NCI-H524 treated with DMSO at 0.1 percent for 48 hours (cell line): ENCODE measurements around the gene CEP85.
"Not testable (repeated sequence)": the region's sequence is repeated elsewhere in the genome, so short reads cannot be mapped to it uniquely, and the experiment has no call there.

Experiments
- DNase-seq: peaks from one replicate; lab custom pipeline; 2025; lab: John Stamatoyannopoulos, UW

CEP85 gene

DNA sequence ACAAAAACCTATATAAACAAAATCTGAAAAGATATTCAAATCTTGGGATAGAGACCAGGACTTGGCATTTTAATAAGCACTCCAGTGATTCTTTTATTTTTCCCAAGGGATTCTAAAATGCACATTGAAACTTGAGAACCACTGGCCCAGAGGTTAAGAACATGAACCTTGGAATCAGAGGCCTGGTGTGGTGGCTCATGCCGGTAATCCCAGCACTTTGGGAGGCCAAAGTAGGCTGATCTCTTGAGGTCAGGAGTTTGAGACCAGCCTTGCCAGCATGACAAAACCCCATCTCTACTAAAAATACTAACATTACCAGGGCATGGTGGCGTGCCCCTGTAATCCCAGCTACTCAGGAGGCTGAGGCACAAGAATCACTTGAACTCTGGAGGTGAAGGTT is 12.9 kb upstream of the CEP85 start:
- DNase-seq: no peak

- no peak for DNase-seq
These were observed 9.4 kb upstream of the CEP85 start for GRCh38 chr1:26224606-26225005.

GRCh38 chr1:26225033-26225831 is 8.8 kb upstream of the CEP85 start:
- DNase-seq: no peak

- DNase-seq: not testable (repeated sequence)
These were observed 3.3 kb upstream of the CEP85 start for GRCh38 chr1:26230682-26231081.

DNA sequence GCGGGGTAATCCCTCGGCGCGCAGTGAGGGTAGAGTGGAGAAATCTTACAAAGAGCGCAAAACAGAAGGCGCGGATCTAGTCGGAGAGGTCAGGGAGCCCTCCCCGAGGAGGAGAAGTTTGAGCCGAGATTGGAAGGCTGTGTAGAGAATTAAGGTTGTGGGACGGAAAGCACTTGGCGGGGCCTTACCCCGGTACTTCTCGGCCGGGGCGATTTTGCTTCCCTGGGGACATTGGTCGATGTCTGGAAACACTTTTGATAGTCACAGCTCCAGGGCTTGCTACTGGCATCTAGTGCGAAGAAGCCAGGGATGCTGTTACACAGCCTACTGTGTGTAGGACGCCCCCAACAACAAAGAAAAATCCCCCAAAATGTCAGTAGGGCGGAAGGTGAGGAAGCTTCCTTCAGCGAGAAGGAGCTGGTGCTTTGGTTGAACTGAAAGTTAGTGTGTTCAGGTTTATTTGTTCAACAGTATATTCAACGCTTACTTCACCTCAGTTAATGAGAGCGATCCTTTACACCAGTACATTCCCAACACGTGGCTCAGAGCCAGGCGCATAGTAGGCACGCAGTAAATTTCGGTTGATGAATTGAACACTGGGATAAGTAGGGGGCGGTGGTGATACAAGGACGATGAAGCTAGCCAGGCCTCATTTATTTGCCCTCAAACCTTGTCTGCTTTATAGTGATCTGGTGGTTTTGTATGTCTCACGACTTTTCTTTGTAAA is 807 bp downstream of the CEP85 start:
- no peak for DNase-seq

GRCh38 chr1:26237230-26237966 is 3.4 kb downstream of the CEP85 start:
- DNase-seq: no peak

DNA sequence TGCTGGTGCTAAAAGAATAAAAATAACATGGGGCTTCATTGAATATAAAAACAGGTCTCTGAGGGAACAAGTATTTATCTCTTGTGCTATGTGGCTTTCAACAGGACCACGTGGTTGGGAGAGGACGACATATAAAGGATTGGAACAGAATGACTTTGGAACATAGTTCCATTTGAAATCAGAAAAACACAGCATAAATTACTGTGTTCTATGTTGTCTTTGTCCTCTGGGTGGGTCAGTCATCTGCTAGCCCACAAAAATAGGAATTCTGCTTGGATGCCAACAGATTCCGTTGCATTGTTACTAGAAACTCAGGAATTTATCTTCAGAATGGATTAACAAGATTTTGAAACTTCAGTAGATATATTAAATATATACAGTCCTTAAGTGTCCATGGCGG is 5.9 kb downstream of the CEP85 start:
- DNase-seq: no peak

DNA sequence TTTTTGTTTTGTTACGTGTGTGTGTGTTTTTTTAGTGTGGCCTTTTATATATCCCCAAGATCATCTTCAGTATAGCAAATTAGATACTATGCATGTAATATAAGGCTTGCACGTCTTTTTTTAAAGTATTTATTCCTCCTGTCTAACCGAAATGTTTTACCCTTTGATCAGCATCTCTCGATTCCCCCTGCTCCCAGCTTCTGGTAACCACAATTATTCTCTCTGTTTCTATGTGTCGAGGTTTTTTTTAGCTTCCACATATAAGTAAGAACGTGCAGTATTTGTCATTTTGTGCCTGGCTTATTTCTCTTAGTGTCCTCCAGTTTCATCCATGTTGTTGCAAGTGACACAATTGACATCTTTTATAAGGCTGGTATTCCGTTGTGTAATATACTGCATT is 18.7 kb downstream of the CEP85 start:
- no peak for DNase-seq

DNA sequence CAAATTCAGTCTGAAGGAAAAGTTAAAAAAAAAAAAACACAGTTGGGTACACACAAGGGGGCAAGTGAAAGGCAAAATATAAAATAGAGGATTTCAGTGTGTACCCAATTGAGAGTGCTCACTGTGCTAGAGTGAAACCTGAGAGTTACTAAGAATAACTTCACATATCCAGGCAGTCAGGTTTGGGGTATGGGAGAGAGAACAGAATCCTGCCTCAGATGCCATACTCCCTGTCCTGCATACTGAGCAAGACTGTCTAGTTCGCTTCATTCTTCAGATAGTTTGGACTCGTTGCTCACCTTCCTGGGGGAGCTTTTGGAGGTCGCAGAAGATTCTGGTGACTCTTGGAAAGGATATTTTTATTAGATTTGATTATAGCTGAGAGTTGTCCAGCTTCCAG is 20.4 kb downstream of the CEP85 start:
- DNase-seq: no peak

DNA sequence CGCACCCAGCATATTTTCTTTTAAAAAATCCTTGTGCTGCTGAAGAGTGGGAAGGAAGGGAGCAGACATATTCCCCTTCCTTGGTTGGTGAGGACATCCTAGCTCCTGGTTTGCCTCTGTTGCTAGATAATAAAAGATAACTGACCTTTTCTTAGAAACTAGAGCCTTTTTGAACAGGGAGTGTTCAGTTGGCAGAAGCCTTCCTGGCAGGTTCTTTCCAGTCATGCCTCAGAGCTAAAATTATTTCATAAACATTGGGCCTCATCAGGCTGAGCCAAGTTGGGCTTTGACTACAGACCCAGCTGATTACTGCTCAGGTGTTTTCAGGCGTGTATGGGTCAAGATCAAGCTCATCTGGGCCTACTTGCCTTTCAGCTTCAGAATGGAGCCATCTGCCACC is 23.2 kb downstream of the CEP85 start:
- no peak for DNase-seq

DNA sequence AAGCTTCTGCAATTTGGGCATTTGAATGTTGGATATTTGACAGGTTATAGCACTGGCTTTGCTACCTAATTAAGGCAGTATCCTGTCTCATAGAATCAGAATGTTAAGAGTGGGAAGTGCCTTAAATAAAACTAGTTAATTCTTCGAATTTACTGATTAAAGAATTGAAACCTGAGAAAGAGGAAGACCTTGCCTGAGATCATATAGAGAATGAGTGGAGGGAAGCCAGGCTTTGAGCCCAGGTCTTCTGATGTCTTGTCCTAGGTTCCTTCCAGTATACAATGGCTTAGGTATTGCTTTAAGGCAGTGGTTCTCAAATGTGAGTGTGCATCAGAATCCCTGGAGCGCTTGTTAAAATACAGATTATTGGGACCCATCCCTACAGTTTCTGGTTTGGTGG is 25.0 kb downstream of the CEP85 start:
- DNase-seq: no peak

DNA sequence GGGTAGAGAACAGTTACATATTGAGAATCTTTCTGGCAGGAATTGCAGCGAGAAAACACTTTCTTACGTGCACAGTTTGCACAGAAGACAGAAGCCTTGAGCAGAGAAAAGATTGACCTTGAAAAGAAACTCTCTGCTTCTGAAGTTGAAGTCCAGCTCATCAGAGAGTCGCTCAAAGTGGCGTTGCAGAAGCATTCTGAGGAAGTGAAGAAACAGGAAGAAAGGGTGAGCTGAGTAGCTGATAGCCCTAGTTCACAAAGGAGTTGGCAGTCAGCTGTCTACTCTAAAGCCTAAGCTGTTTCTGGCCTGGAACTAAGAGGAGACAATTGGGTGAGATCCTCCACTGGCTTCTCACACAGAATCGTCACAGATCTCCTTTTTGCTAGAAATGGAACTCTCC is 25.6 kb downstream of the CEP85 start:
- no peak for DNase-seq

GRCh38 chr1:26263212-26263611 is 29.2 kb downstream of the CEP85 start:
- no peak for DNase-seq

GRCh38 chr1:26265405-26265804 is 31.4 kb downstream of the CEP85 start:
- DNase-seq: no peak

DNA sequence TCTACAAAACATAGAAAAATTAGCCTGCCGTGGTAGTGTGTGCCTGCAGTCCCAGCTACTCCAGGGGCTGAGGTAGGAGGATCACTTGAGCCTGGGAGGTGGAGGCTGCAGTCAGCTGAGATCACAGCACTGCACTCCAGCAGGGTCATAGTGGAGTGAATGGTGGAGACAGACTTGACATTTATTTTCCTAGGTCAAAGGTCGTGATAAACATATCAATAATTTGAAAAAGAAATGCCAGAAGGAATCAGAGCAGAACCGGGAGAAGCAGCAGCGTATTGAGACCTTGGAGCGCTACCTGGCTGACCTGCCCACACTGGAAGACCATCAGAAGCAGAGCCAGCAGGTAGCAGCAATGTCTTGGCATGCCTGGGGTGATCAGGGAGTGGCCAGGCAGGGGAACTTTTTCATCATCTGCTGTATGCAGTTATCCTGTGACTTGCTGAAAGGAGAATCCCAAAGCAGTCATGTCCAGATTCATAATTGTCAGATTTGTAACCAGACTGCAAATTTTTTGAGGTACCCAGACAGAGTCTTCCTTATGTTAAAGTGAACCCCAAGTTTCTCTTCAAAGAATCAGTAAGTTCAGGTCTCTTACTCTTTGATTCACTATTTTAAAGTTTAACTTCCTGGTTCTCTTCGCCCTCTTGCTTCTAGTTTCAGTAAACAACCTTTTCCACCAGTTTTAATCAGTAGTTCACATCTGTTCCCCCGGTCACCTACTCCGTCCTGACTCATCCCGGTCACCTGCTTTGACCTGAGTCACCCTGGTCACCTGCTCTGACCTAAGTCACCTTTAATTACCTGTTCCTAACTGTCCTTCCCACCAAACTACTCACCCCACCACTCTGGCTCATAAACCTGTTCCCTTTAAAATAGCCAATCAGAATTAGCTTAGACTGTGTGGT is 34.5 kb downstream of the CEP85 start:
- DNase-seq: no peak

DNA sequence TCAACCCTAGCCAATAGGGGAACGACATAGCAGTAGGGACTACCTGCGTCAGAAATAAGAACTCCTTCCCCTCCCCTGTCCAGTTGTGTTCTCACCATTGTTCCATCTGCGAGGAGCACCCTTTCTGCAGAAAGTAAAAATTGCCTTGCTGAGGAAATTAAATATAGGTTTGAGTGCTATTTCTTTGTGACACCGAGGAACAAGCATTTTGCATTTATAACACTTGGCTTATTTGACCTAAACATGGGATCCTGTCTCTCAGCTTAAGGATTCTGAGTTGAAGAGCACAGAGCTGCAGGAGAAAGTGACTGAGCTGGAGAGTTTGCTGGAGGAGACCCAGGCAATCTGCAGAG is 35.2 kb downstream of the CEP85 start:
- DNase-seq: no peak

- no peak for DNase-seq
These were observed 40.9 kb downstream of the CEP85 start for GRCh38 chr1:26274801-26275425.

DNA sequence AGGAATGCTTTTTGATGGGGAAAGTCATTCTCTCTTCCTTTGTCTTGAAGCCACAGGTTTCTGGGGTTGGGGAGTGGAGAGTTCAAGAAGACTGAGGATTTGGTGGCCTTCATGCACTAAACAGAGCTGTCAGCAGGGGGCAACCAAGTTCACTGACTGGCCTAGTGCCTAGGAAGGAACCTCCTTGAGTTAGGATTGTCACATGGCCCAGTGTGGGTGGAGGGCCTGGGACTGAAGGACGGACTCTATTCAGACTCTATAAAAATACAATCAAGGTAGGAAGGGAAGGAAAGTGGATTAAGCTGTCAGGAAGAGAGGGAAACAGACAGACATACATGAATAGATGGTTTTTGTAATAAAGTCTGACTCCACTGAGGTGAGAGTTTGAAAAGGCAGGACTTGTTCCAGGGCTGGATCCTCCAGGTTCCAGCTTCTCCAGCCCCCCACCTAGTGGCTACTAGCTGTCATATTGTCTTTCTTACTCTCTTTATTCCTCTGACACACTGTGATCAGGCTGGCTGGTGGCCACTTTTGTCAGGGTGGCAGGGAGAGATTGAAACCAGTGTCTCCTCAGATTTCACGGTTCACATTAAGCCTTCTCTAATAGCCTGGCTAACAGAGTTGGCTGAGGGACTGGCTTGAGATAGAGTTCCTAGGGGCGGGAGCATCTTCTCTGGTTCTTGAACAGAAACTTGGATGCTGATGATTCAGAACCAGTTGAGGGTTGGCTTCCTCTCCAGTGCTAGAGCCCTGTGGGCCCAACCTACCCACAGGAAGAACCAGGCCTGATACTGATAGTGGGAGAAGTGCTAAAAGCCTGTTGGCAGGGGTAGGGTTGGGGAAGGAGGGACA is 41.8 kb downstream of the CEP85 start:
- no peak for DNase-seq

- DNase-seq: no peak
These were observed 42.4 kb downstream of the CEP85 start for GRCh38 chr1:26276432-26276838.

DNA sequence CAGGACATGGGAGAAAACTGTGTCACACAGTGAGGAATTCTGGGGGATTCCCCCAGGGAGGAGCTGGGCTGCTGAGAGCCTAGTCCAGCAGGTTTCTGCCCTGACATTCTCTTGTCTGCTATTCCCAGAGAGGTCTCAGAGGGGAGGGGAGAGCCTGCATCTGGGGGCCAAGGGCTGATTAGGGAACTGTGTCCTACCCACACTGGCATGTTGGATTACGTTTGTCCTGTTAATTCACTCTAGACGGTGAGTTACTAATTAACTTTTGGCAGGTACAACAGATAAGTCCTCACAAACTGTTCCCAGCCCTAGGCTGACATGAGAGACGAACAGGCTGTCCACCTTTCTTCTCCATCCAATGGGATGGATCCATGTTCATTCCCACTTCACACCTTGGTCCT is 43.3 kb downstream of the CEP85 start:
- no peak for DNase-seq

- DNase-seq: no peak
These were observed 43.7 kb downstream of the CEP85 start for GRCh38 chr1:26277719-26278118.
